ENCODE results near the gene DHRSX.

GRCh38 chrX:2315434-2315833 is 185.3 kb downstream of the DHRSX start:
- TF ChIP-seq ETS1 (conservative IDR thresholded peaks at IDR 0.05; ENCODE audit: control insufficient read depth, low read depth, low read length) (no peak), SIX5 (IDR thresholded peaks at IDR 0.05; ENCODE audit: borderline replicate concordance in 1 of 2, insufficient read depth in 1 of 2, low read depth in 1 of 2, low read length in 2 of 2) (no peak), CEBPB (tag; IDR thresholded peaks at IDR 0.05) (no peak), ATF2 (CRISPR knock-in tag; IDR thresholded peaks at IDR 0.05) (no peak), POLR2AphosphoS5 (IDR thresholded peaks at IDR 0.05; ENCODE audit: control insufficient read depth, insufficient read depth, low read depth, low read length) (no peak), NRF1 (conservative IDR thresholded peaks at IDR 0.05 in 1 of 2, IDR thresholded peaks at IDR 0.05 in 1 of 2) (no peak), TAF1 (IDR thresholded peaks at IDR 0.05; ENCODE audit: control insufficient read depth, extremely low read depth, insufficient read depth, low read length, severe bottlenecking) (no peak), RCOR1 (IDR thresholded peaks at IDR 0.05; ENCODE audit: borderline replicate concordance in 1 of 2, low read depth in 2 of 2, low read length in 2 of 2) (no peak), YY1 (IDR thresholded peaks at IDR 0.05; ENCODE audit: borderline replicate concordance in 1 of 3, control insufficient read depth in 1 of 3, extremely low read depth in 1 of 3, insufficient read depth in 3 of 3, insufficient read length in 1 of 3, insufficient replicate concordance in 2 of 3, low read depth in 1 of 3, low read length in 2 of 3) (no peak), MAX (CRISPR knock-in tag; IDR thresholded peaks at IDR 0.05) (no peak), ZNF830 (CRISPR knock-in tag; IDR thresholded peaks at IDR 0.05) (no peak), ZBED1 (IDR thresholded peaks at IDR 0.05) (no peak)
